ENCODE data around the gene TAAR8.
A peak's percentile ranks its signal among the peaks of the same experiment; 100 is the strongest.

The TAAR8 gene

GRCh38 chr6:132552372-132552771, at the start of gene TAAR8:
Gene TAAR8, plus strand, starts transcription at chr6:132552672. Its CDS starts 21 bp downstream, at chr6:132552693.
- no peak for DNase-seq
- in situ Hi-C loops (cut with HindIII; ENCODE audit: low pct_ligation_motif_present, low pct_unique_long_range_greater_than_20kb, low sequenced_read_pairs): no loop called here

GRCh38 chr6:132504757-132505156, 47.7 kb upstream of the TAAR8 start:
- no peak for DNase-seq
- in situ Hi-C loops (cut with HindIII; ENCODE audit: low pct_ligation_motif_present, low pct_unique_long_range_greater_than_20kb, low sequenced_read_pairs): no loop called here

- DNase-seq: no peak
- in situ Hi-C loops (cut with HindIII; ENCODE audit: low pct_ligation_motif_present, low pct_unique_long_range_greater_than_20kb, low sequenced_read_pairs): no loop called here
Observed at GRCh38 chr6:132505158-132505557, 47.3 kb upstream of the TAAR8 start.

- in situ Hi-C loops (cut with HindIII; ENCODE audit: low pct_ligation_motif_present, low pct_unique_long_range_greater_than_20kb, low sequenced_read_pairs): no loop called here
- DNase-seq: no peak
Observed at GRCh38 chr6:132506461-132506860, 46.0 kb upstream of the TAAR8 start.

- in situ Hi-C loops (cut with HindIII; ENCODE audit: low pct_ligation_motif_present, low pct_unique_long_range_greater_than_20kb, low sequenced_read_pairs): no loop called here
Observed at GRCh38 chr6:132506869-132507808, 45.3 kb upstream of the TAAR8 start.

GRCh38 chr6:132511210-132511830, 41.2 kb upstream of the TAAR8 start:
- DNase-seq: peak; percentile 22
- in situ Hi-C loops (cut with HindIII; ENCODE audit: low pct_ligation_motif_present, low pct_unique_long_range_greater_than_20kb, low sequenced_read_pairs): no loop called here

More at GRCh38 chr6:132506869-132507808, 45.3 kb upstream of the TAAR8 start:
- no peak for DNase-seq

GRCh38 chr6:132511831-132512220, 40.6 kb upstream of the TAAR8 start:
- in situ Hi-C loops (cut with HindIII; ENCODE audit: low pct_ligation_motif_present, low pct_unique_long_range_greater_than_20kb, low sequenced_read_pairs): no loop called here
- DNase-seq: peak; percentile 28

GRCh38 chr6:132512342-132512637, 40.2 kb upstream of the TAAR8 start:
- in situ Hi-C loops (cut with HindIII; ENCODE audit: low pct_ligation_motif_present, low pct_unique_long_range_greater_than_20kb, low sequenced_read_pairs): no loop called here

GRCh38 chr6:132512638-132513632, 39.5 kb upstream of the TAAR8 start, which contains the start of gene STX7:
Gene STX7, minus strand, starts transcription at chr6:132513116. Its CDS starts 9,586 bp downstream, at chr6:132503530.
- in situ Hi-C loops (cut with HindIII; ENCODE audit: low pct_ligation_motif_present, low pct_unique_long_range_greater_than_20kb, low sequenced_read_pairs): no loop called here
- peak; percentile 85 for DNase-seq

More at GRCh38 chr6:132512342-132512637, 40.2 kb upstream of the TAAR8 start:
- DNase-seq: no peak

GRCh38 chr6:132513831-132514545, 38.5 kb upstream of the TAAR8 start:
- in situ Hi-C loops (cut with HindIII; ENCODE audit: low pct_ligation_motif_present, low pct_unique_long_range_greater_than_20kb, low sequenced_read_pairs): no loop called here
- DNase-seq: no peak

GRCh38 chr6:132515386-132515785, 37.1 kb upstream of the TAAR8 start:
- no peak for DNase-seq
- in situ Hi-C loops (cut with HindIII; ENCODE audit: low pct_ligation_motif_present, low pct_unique_long_range_greater_than_20kb, low sequenced_read_pairs): no loop called here

GRCh38 chr6:132520953-132521352, 31.5 kb upstream of the TAAR8 start:
- in situ Hi-C loops (cut with HindIII; ENCODE audit: low pct_ligation_motif_present, low pct_unique_long_range_greater_than_20kb, low sequenced_read_pairs): no loop called here
- no peak for DNase-seq

GRCh38 chr6:132524646-132525045, 27.8 kb upstream of the TAAR8 start:
- DNase-seq: no peak
- in situ Hi-C loops (cut with HindIII; ENCODE audit: low pct_ligation_motif_present, low pct_unique_long_range_greater_than_20kb, low sequenced_read_pairs): loop anchor here (25.0 kb wide), 1 partner anchor 263 kb away; the partner anchor contains the start of gene SLC18B1

GRCh38 chr6:132525866-132526265, 26.6 kb upstream of the TAAR8 start:
- in situ Hi-C loops (cut with HindIII; ENCODE audit: low pct_ligation_motif_present, low pct_unique_long_range_greater_than_20kb, low sequenced_read_pairs): loop anchor here (25.0 kb wide), 1 partner anchor 261 kb away; the partner anchor contains the start of gene SLC18B1

GRCh38 chr6:132526461-132526860, 26.0 kb upstream of the TAAR8 start:
- DNase-seq: no peak
- in situ Hi-C loops (cut with HindIII; ENCODE audit: low pct_ligation_motif_present, low pct_unique_long_range_greater_than_20kb, low sequenced_read_pairs): loop anchor here (25.0 kb wide), 1 partner anchor 261 kb away; the partner anchor contains the start of gene SLC18B1

More at GRCh38 chr6:132525866-132526265, 26.6 kb upstream of the TAAR8 start:
- no peak for DNase-seq

GRCh38 chr6:132527791-132528190, 24.7 kb upstream of the TAAR8 start:
- in situ Hi-C loops (cut with HindIII; ENCODE audit: low pct_ligation_motif_present, low pct_unique_long_range_greater_than_20kb, low sequenced_read_pairs): loop anchor here (25.0 kb wide), 1 partner anchor 260 kb away; the partner anchor contains the start of gene SLC18B1
- DNase-seq: peak; percentile 63

- in situ Hi-C loops (cut with HindIII; ENCODE audit: low pct_ligation_motif_present, low pct_unique_long_range_greater_than_20kb, low sequenced_read_pairs): loop anchor here (25.0 kb wide), 1 partner anchor 257 kb away; the partner anchor contains the start of gene SLC18B1
- peak; percentile 53 for DNase-seq
Observed at GRCh38 chr6:132530293-132530974, 22.0 kb upstream of the TAAR8 start.
